Aortic smooth muscle cell (primary cell): ENCODE measurements around the gene SUPT20H. TPM values are rescaled to one million over a fixed set of nuclear protein-coding genes. Genes with fewer than 3 reads are reported as not detected.

Experiments
- total RNA-seq: library from RNA; depleted of rRNA; stranded (reverse); fragments of >200 nt; gene quantifications from 2 replicates; pipeline ENCODE4 v1.2.3, GENCODE V29; 2014

The SUPT20H gene
- 38.2 and 42.3 TPM in 2 replicates for total RNA-seq

DNA sequence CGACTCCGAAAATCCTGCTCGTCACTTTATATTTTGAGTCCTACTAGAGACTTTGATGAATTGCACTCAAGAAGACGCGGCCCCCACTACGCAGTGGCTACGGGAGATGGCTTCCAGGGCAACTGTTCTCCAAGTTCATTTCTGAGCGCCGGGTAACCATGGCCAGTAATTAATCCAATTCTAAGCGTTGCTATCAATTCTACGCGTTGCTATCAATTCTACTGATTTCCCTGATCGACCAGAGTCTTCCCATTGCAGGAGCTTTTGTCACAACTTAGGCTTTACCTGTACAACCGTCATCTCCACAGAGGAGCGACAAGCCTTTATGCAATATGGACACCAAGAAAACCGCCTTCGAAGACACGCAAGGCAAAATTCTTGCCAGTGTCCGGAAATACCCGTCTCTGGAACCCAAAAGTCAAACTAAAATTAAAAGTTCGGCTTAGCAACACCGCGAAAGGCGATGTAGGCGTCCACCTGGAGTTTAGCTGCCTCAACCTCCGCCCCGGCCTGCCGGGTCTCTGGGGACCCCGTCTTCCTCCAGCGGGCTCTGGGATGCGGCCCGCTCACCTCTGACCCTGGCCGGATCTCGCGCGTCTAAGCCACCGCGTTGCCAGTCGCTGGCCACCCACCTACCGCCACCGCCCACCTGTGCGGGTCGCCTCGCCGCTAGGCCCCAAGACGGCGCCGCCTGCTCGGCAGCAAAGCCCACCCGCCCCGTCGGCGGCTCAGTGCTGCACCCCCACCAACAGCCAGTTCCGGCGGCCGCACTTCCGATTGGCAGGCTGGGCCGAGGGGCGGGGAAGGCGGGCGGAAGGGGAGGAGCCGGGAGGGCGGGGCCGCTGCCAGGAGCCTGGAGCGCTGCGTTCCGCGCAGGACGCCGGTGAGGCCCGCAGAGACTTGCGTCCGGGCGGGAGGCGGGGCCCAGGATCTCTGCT is at the start of gene SUPT20H:
Gene SUPT20H (minus strand): TSS at position 779 of the 938 bp plus-strand sequence. CDS start 8,198 bp downstream, outside the sequence.

DNA sequence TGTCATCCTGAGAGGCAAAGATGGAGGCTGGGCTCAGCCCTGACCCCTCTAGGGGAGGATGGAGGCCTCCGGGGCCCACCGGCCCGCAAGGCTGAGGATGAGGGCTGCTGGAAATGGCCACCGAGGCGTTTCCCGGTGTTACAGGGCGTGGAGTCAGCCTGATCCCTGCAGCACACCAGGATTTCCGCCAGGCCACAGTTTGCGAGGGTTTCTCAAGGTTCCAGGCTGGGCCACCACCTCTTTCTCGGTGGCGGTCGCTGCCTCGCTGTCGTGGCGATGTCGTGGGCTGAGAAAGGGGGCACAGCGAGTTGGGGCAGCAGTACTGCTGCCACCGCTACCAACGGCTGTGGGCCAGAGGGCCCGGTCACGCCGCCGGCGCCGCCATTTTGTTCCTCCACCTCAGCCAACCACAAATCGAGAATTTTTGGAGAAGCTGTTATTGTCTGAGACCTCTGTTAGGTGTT is 45.8 kb upstream of the SUPT20H start, which contains the start of gene CSNK1A1L:
Gene CSNK1A1L (minus strand): TSS at position 414 of the 464 bp plus-strand sequence. CDS start 408 bp downstream, at position 6.

DNA sequence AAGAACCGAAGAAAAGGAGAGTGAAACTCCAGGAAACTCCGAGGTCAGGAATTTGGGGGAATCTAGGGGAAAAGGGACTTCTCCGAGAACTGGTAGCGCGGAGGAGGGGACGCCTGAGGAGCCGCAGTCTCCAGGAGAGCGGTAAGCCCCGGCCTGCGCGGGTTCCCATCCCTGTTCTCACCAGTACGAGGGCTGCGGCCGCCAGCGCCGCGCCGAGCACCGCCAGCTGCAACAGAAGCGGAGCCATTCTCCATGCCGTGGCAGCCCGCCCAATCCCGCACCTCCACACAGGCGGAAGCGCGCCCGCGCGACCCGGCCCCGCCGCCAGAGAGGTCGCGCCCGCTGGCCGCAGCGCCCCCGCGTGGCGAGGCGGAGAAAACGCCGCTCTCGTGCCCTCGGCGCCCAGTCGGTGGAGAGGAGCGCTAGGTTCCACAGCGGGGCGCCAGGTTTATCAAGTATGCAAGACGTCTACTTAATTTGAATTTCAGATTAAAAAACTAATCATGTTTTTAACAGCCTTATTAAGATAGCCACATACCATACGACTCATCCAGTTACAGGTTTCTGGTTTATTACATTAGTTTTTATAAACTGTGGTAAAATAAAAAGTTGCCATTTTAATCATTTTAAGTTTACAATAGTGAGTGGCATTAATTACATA is 60.3 kb downstream of the SUPT20H start, which contains the start of gene ALG5:
Gene ALG5 (minus strand): TSS at position 287 of the 661 bp plus-strand sequence. CDS start 40 bp downstream, at position 247.

Other genes with a start within 250 kb of the SUPT20H start
- 1.1 and 1.4 TPM in 2 replicates for gene RFXAP, start 240.5 kb downstream of the SUPT20H start, total RNA-seq
- 5.9 and 8.2 TPM in 2 replicates for gene SMAD9, start 139.4 kb downstream of the SUPT20H start, total RNA-seq
- 31.0 and 33.3 TPM in 2 replicates for gene ALG5, start 60.3 kb downstream of the SUPT20H start, total RNA-seq
- 20.3 and 24.2 TPM in 2 replicates for gene EXOSC8, start 58.9 kb downstream of the SUPT20H start, total RNA-seq
- gene CSNK1A1L, start 46.0 kb upstream of the SUPT20H start, total RNA-seq = not detected in 2 replicates